HuH-7 (cell line): ENCODE measurements around the gene UFD1.

Experiments used
- DNase-seq: peaks from one replicate; pipeline ENCODE4 v3.0.0; 2011; ENCODE audit warnings: low spot score

Gene UFD1

GRCh38 chr22:19515654-19516377, 36.8 kb upstream of the UFD1 start:
- no peak for DNase-seq

- DNase-seq: no peak
These were observed 36.0 kb upstream of the UFD1 start for GRCh38 chr22:19514831-19515565.

GRCh38 chr22:19513823-19514222, 34.8 kb upstream of the UFD1 start:
- no peak for DNase-seq

GRCh38 chr22:19510919-19511341, 31.9 kb upstream of the UFD1 start:
- DNase-seq: no peak

- no peak for DNase-seq
These were observed 30.9 kb upstream of the UFD1 start for GRCh38 chr22:19509923-19510322.

GRCh38 chr22:19509191-19509590, 30.2 kb upstream of the UFD1 start:
- DNase-seq: no peak

GRCh38 chr22:19508024-19508776, 29.2 kb upstream of the UFD1 start:
- DNase-seq: no peak

- no peak for DNase-seq
These were observed 28.5 kb upstream of the UFD1 start for GRCh38 chr22:19507534-19507861.

- no peak for DNase-seq
These were observed 27.2 kb upstream of the UFD1 start for GRCh38 chr22:19506212-19506611.

GRCh38 chr22:19505735-19506126, 26.7 kb upstream of the UFD1 start:
- no peak for DNase-seq

GRCh38 chr22:19504900-19505734, 26.1 kb upstream of the UFD1 start:
- no peak for DNase-seq

GRCh38 chr22:19503869-19504268, 24.9 kb upstream of the UFD1 start:
- no peak for DNase-seq

- no peak for DNase-seq
These were observed 24.4 kb upstream of the UFD1 start for GRCh38 chr22:19503367-19503766.

GRCh38 chr22:19501897-19502447, 23.0 kb upstream of the UFD1 start:
- no peak for DNase-seq

GRCh38 chr22:19499880-19500242, 20.9 kb upstream of the UFD1 start:
- DNase-seq: no peak

GRCh38 chr22:19499236-19499879, 20.4 kb upstream of the UFD1 start:
- DNase-seq: no peak

GRCh38 chr22:19498866-19499190, 19.8 kb upstream of the UFD1 start:
- no peak for DNase-seq

- DNase-seq: no peak
These were observed 19.3 kb upstream of the UFD1 start for GRCh38 chr22:19498154-19498865.

- no peak for DNase-seq
These were observed 18.3 kb upstream of the UFD1 start for GRCh38 chr22:19497245-19497644.

- no peak for DNase-seq
These were observed 17.3 kb upstream of the UFD1 start for GRCh38 chr22:19496324-19496630.
